ENCODE data around the gene GRK5.

DNA sequence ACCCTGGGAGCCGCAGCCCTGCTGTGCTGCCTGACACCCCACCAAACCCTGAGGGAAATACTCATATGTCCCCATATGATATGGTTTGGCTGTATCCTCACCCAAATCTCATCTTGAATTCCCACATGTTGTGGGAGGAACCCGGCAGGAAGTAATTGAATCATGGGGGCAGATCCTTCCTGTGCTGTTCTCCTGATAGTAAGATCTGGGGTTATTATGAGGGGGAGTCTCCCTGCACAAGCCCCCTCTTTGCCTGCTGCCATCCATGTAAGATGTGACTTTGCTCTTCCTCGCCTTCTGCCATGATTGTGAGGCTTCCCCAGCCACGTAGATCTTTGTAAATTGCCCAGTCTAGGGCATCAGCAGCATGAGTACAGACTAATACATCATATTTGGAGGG lies 266.4 kb downstream of the GRK5 start:
- TF ChIP-seq, protein P1, sequence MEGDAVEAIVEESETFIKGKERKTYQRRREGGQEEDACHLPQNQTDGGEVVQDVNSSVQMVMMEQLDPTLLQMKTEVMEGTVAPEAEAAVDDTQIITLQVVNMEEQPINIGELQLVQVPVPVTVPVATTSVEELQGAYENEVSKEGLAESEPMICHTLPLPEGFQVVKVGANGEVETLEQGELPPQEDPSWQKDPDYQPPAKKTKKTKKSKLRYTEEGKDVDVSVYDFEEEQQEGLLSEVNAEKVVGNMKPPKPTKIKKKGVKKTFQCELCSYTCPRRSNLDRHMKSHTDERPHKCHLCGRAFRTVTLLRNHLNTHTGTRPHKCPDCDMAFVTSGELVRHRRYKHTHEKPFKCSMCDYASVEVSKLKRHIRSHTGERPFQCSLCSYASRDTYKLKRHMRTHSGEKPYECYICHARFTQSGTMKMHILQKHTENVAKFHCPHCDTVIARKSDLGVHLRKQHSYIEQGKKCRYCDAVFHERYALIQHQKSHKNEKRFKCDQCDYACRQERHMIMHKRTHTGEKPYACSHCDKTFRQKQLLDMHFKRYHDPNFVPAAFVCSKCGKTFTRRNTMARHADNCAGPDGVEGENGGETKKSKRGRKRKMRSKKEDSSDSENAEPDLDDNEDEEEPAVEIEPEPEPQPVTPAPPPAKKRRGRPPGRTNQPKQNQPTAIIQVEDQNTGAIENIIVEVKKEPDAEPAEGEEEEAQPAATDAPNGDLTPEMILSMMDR (conservative IDR thresholded peaks at IDR 0.05; ENCODE audit: low read length): no peak
- no peak for TF ChIP-seq EZH2phosphoT487 (IDR thresholded peaks at IDR 0.05; ENCODE audit: borderline replicate concordance)

All from Loucy (cell line).